Measurements from ENCODE around the gene SIX1. TPM values are rescaled to one million over a fixed set of nuclear protein-coding genes. Genes with fewer than 3 reads are reported as not detected.
A peak's percentile ranks its signal among the peaks of the same experiment; 100 is the strongest.

SIX1 gene
- total RNA-seq, 2 donors from 2014 or later: 0.24 to 0.77 TPM

GRCh38 chr14:60656686-60657455 lies 7.6 kb upstream of the SIX1 start:
- ATAC-seq (peak; percentile 85 to 87), DNase-seq (no peak)
- intact Hi-C loops (cut with DNase I): no loop called here

GRCh38 chr14:60655898-60656685 lies 6.8 kb upstream of the SIX1 start:
- intact Hi-C loops (cut with DNase I): no loop called here
- DNase-seq: no peak
- no peak for ATAC-seq

- DNase-seq: no peak
- intact Hi-C loops (cut with DNase I): no loop called here
- no peak for ATAC-seq
These were observed 6.0 kb upstream of the SIX1 start for GRCh38 chr14:60655119-60655897.

- DNase-seq (no peak), ATAC-seq (no peak)
- intact Hi-C loops (cut with DNase I): no loop called here
These were observed 5.1 kb upstream of the SIX1 start for GRCh38 chr14:60654334-60654821.

- ATAC-seq (no peak), DNase-seq (no peak)
- intact Hi-C loops (cut with DNase I): no loop called here
These were observed 4.5 kb upstream of the SIX1 start for GRCh38 chr14:60653701-60654161.

GRCh38 chr14:60652674-60653651 lies 3.7 kb upstream of the SIX1 start:
- intact Hi-C loops (cut with DNase I): no loop called here
- no peak for DNase-seq
- ATAC-seq: no peak

- DNase-seq (no peak), ATAC-seq (no peak)
- intact Hi-C loops (cut with DNase I): no loop called here
These were observed 2.8 kb upstream of the SIX1 start for GRCh38 chr14:60651796-60652673.

- DNase-seq: no peak
- intact Hi-C loops (cut with DNase I): no loop called here
- ATAC-seq: no peak
These were observed 2.0 kb upstream of the SIX1 start for GRCh38 chr14:60651086-60651795.

GRCh38 chr14:60650373-60650961 lies 1.2 kb upstream of the SIX1 start:
- no peak for ATAC-seq
- DNase-seq: no peak
- intact Hi-C loops (cut with DNase I): no loop called here

- DNase-seq: no peak
- ATAC-seq: no peak
- intact Hi-C loops (cut with DNase I): no loop called here
These were observed 647 bp upstream of the SIX1 start for GRCh38 chr14:60649875-60650372.

- no peak for DNase-seq
- intact Hi-C loops (cut with DNase I): no loop called here
- peak in 1 of 2 donors; percentile 7 for ATAC-seq
These were observed 886 bp downstream of the SIX1 start for GRCh38 chr14:60648249-60648933.

- ATAC-seq (no peak), DNase-seq (no peak)
- intact Hi-C loops (cut with DNase I): no loop called here
These were observed 1.4 kb downstream of the SIX1 start for GRCh38 chr14:60647837-60648248.

GRCh38 chr14:60647081-60647836 lies 2.0 kb downstream of the SIX1 start:
- ATAC-seq (no peak), DNase-seq (no peak)
- intact Hi-C loops (cut with DNase I): no loop called here

- ATAC-seq (no peak), DNase-seq (no peak)
- intact Hi-C loops (cut with DNase I): no loop called here
These were observed 3.0 kb downstream of the SIX1 start for GRCh38 chr14:60646226-60646818.
